ENCODE data around the gene TMEM259. TPM values are rescaled to one million over a fixed set of nuclear protein-coding genes. Genes with fewer than 3 reads are reported as not detected.
A peak's percentile ranks its signal among the peaks of the same experiment; 100 is the strongest.

Gene TMEM259
- total RNA-seq, 1 donor, result 49.9 TPM

GRCh38 chr19:972281-972680 is 48.6 kb downstream of the TMEM259 start:
- DNase-seq (ENCODE audit: low read depth), result no peak
- TF ChIP-seq CTCF (IDR thresholded peaks at IDR 0.05; ENCODE audit: insufficient read depth, low read length), result no peak
- no peak overlapping the region for H3K4me3 ChIP-seq (ENCODE audit: low read depth, low read length)

GRCh38 chr19:971795-972194 is 49.1 kb downstream of the TMEM259 start:
- no peak for DNase-seq (ENCODE audit: low read depth)
- TF ChIP-seq CTCF (IDR thresholded peaks at IDR 0.05; ENCODE audit: insufficient read depth, low read length), result no peak
- H3K4me3 ChIP-seq (ENCODE audit: low read depth, low read length), result no peak overlapping the region

DNA sequence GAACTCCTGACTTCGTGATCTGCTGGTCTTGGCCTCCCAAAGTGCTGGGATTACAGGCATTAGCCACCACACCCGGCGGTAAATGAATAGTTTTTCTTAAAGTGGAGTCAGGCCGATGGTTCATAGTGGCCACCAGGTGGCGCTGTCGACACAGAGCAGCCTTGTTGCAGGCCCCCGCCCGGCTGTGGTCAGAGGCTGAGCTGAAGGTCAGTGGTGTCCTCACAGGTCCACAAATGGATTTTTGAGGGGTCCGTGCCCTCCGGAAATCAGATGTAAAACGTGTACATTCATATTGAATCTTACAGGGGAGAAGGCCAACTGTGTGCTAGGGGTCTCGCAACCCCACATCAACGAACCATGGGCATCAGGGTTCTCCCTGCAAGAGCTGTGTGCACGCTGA is 50.2 kb downstream of the TMEM259 start:
- H3K4me3 ChIP-seq (ENCODE audit: low read depth, low read length), result no peak overlapping the region
- TF ChIP-seq CTCF (IDR thresholded peaks at IDR 0.05; ENCODE audit: insufficient read depth, low read length), result peak; percentile 65
- DNase-seq (ENCODE audit: low read depth), result no peak

- no peak for TF ChIP-seq CTCF (IDR thresholded peaks at IDR 0.05; ENCODE audit: insufficient read depth, low read length)
- no peak overlapping the region for H3K4me3 ChIP-seq (ENCODE audit: low read depth, low read length)
- no peak for DNase-seq (ENCODE audit: low read depth)
Measured at GRCh38 chr19:966485-967088, 54.3 kb downstream of the TMEM259 start.

- TF ChIP-seq CTCF (IDR thresholded peaks at IDR 0.05; ENCODE audit: insufficient read depth, low read length), result no peak
- no peak for DNase-seq (ENCODE audit: low read depth)
- no peak overlapping the region for H3K4me3 ChIP-seq (ENCODE audit: low read depth, low read length)
Measured at GRCh38 chr19:964761-965694, 55.9 kb downstream of the TMEM259 start.

DNA sequence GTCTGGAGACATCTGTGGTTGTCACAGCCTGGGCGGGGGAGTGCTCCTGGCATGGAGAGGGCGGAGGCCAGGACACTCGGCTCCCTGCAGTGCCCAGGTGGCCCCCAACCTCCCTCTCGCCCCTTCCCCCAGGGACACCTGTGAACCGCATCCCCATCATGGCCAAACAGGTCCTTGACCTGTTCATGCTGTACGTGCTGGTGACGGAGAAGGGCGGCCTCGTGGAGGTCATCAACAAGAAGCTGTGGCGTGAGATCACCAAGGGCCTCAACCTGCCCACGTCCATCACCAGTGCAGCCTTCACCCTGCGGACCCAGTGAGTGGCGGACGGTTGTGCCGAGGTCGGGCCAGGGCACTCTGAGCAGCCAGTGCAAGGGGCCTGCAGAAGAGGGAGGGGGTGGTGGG is 56.8 kb downstream of the TMEM259 start:
- no peak for TF ChIP-seq CTCF (IDR thresholded peaks at IDR 0.05; ENCODE audit: insufficient read depth, low read length)
- DNase-seq (ENCODE audit: low read depth), result no peak
- H3K4me3 ChIP-seq (ENCODE audit: low read depth, low read length), result no peak overlapping the region

Measured in fibroblast of the aortic adventitia (primary cell).